Measurements from ENCODE around the gene MYBPC1.
"Not testable (repeated sequence)": the region's sequence is repeated elsewhere in the genome, so short reads cannot be mapped to it uniquely, and the experiment has no call there.

Gene MYBPC1

DNA sequence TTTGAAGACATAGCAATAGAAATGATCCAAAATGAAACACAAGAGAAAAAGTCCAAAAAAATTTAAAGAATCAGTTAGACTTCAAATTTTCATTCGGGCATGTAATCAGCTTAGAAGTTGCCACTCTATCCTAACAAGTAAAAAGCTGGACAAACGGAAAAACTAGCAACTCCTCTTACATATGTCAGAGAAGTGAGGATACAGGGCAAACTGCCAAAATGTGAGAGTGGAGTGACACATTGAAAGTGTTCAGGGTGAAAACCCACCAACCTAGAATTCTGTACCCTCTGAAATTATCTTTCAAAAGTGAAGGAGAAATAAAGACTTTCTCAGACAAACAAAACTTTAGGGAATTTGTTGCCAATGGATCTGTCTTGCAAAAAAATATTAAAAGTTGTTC lies 60.6 kb downstream of the MYBPC1 start:
- DNase-seq: no peak

DNA sequence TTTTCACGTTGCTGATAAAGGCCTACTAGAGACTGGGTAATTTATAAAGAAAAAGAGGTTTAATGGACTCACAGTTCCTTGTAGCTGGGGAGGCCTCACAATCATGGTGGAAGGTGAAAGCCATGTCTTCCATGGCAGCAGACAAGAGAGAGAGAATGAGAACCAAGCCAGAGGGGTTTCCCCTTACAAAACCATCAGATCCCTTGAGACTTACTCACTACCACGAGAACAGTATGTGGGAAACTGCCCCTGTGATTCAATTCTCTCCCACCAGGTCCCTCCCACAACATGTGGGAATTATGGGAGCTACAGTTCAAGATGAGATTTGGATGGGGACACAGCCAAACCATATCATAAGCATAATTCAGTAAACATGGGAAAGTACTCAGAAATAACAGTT lies 65.9 kb downstream of the MYBPC1 start:
- not testable (repeated sequence) for DNase-seq

DNA sequence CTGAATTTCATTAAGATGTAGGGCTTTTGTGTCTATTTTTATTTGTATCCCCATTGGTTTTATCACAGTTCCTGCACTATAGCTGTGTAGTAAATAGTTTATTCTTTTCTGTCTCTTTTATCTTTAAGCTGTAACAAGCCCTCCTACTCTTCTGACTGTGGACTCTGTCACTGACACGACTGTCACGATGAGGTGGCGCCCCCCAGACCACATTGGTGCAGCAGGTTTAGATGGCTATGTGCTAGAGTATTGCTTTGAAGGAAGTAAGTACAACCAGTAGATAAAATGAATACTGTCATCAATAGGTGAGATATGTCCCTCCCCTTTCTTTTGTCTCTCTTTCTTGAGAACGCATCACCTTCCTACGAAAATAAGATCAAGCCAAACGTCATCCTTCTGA lies 68.5 kb downstream of the MYBPC1 start:
- no peak for DNase-seq

DNA sequence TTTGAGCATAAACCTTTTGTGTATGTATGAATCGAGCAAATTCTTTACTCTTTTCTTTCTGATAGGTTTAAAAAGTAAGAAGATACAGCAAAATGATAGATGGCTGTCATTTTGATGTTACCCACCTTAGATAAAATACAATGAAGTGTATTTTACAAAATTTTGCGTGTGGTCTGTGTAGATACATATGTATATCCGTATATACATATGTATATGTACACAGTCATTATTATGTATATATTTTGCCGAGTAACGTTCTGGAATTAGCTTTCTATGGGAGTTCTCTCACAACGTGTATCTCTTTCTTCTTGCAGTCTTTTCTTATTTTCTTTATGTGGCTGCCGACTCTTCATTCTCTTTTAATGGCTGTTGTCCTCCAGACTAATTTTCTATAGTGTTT lies 70.2 kb downstream of the MYBPC1 start:
- no peak for DNase-seq

DNA sequence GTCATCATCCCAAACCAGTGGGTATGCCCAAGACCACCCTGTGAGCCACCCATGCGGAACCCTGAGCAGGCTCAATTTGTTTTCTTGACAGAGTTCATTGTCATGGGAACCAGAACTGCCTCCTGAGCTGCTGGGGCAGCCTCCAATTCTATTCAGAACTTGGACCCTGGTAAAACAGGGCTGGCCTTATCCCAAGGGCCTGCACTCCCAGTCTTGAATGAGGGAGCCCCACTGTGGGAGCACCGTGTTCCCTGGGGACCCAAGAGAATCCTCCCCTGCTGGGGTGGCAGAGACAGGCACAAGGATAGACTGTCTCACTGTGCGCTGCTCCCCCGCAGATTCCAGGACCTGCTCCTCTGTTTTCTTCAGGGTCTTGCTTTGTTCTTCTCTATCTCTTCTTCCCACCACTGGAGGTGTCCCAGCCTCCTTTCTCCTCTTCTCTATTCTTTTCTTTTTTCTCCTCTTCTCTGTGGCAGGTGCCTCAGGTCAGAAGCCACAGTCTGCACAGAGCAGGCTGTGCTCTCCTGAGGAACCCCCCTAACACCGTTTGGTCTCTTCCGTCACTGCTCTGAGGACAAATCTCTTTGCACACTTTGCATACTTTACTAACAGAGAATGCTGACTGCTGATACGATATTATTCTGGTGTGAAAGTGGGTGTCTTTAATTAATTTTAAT lies 71.4 kb downstream of the MYBPC1 start:
- DNase-seq: no peak

DNA sequence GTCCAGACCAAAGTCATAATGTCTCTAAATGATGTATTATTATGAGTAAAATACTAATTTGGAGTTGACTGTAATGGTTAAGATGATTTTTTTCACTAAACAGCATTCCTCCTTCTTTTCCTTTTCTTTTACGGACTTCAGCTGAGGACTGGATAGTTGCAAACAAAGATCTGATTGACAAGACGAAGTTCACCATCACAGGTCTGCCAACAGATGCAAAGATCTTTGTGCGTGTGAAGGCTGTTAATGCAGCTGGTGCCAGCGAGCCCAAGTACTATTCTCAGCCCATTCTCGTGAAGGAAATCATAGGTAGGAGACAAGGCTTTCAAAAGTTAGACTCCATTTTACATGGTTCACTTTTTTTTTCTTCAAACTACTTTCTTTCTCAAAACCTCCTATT lies 72.8 kb downstream of the MYBPC1 start:
- DNase-seq: no peak

DNA sequence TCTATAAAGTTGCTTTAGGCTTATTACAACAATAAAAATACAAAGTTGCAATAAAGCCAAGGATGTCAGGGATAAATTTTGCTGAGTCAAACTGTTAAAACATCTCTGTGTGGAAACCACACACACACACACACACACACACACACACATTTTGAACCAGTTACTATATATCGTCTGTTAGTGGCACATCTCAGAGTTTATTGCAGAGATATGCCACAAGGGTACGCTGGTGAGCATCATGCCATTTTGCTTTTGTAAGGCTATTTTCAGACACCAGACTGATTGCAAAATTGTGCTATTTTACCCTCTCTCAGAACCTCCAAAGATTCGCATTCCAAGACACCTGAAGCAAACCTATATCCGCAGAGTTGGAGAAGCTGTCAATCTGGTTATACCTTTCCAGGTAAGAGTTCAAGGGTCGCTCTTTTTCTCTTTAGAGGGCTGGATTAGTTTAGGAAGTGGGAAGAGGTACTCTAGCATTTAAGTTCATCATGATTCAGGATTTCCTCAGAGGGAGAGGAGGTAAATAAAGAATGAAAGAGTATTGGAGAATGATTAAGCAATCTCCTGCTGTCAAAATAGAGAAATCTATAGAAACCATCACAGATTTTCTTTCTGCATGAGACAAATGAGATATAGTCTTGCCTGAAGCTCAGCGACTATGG lies 75.4 kb downstream of the MYBPC1 start:
- no peak for DNase-seq

DNA sequence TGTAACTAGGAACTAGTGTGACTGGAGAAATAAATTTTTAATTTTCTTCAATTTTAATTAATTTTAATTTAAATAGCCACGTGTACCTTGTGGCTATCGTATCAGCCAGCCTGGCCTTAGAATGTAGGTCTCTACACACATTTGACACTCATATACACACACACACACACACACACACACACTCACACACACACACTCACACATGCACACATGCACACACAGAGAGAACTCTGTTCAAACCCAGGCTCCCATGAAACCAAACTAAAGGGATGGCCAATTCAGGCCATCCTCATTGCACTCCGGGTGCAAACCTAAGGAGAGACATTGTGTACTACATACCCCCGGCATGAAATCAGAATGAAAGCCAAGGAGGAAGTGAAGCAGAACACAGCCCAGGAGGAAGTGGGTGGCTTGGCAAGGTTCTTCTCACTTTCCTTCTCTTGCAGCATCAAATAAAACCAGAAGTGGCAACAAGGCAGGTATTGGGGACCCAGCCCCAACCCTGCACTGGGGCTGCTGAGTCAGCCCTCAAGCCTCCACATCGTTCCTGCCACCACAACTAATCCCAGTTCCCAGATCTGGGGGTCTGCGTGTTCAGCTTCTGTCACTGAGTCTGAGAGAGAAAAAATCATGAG lies 76.5 kb downstream of the MYBPC1 start:
- DNase-seq: no peak

DNA sequence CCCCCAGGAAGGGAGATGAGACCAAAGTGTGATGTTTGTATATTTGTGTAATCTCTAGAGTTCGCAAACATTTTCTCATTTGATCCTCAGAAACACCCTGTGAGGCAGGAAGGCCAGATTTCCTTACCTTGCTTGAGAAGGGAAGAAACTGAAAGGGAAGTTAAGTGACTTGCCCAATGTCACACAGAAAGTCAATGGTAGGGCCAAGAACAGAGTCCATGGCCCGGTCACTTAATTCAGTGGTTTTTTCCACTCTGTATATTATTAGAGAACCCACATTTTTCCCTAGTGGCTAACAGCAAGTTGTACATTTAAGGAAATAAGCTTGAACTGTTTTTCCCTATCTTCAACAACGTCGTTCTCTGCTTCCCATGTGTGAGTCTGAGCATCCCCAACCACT lies 77.1 kb downstream of the MYBPC1 start:
- DNase-seq: no peak

DNA sequence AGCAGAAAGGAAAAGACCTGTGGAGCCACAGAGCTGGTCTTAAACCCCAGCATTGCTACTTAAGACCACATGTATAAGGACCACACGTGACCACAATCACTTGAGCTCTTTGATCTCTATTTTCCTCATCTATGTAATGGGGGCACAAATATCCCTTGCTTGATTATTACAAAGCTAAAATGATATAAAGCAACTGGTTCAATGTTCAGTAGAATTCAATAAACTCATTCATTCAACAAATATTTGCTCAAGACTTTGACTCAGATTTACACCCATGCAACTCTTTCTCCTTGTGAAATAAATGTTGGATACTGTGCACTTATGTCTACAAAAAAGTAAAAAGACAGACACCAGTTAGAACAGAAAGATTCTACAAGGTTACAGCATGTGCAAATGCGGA lies 80.8 kb downstream of the MYBPC1 start:
- DNase-seq: no peak

DNA sequence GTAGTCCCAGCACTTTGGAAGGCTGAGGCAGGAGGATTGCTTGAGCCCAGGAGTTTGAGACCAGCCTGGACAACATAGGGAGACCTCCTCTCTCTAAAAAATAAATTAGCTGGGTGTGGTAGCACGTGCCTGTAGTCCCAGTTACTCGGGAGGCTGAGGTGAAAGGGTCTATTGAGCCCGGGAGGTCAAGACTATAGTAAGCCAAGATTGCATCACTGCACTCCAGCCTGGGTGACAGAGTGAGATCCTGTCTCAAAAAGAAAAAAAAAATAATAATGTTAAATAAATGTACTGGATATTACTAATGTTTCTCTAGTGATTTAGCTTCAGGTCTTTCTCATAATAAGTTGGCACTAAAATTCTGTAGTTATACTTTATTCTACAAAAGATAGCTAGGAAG lies 81.7 kb downstream of the MYBPC1 start:
- not testable (repeated sequence) for DNase-seq

DNA sequence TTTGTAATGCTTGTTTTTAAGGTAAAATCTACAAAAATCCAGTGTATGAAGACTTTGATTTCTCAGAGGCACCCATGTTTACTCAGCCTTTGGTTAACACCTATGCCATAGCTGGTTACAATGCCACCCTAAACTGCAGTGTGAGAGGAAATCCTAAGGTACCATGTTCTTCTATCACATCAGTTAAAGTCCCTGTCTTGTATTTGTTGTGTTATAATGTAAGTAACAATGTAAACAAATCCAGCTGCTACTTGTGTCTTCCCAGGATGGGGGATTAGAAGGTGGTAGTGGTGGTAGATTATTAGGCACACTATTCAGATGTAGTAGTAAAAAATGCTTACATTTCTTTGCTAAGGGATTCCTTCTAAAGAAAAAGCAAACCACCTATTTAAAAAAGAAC lies 83.3 kb downstream of the MYBPC1 start:
- DNase-seq: no peak

DNA sequence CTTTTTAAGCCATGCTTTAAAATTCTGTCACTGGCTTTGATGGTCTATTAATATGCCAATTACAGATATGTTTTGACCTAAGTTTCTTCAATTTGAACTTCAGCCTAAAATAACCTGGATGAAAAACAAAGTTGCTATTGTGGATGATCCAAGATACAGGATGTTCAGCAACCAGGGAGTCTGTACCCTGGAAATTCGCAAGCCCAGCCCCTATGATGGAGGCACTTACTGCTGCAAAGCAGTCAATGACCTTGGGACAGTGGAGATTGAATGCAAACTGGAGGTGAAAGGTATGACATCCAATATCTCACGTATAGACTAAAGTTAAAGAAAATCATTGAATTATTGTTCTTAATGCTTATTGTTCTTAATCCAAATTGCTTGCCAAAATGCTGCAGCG lies 85.5 kb downstream of the MYBPC1 start:
- no peak for DNase-seq

DNA sequence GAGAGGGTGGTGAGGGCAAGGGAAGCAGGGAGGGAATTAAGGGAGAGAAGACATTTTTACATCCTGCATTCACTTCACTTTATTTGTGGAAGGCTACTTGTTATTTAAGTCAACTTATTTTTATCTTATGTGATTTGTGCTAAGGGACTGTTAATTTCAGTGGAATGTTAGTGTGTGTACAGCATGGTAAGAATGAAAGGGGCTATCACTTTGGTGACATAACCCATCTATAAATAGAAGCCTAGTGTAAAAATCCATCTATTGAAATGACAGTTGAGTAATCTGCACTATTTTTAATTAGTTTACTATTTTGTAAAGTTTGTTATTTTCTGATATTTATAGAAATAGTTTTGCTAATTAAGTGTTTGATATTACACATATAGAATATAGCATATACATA lies 85.9 kb downstream of the MYBPC1 start:
- DNase-seq: no peak

DNA sequence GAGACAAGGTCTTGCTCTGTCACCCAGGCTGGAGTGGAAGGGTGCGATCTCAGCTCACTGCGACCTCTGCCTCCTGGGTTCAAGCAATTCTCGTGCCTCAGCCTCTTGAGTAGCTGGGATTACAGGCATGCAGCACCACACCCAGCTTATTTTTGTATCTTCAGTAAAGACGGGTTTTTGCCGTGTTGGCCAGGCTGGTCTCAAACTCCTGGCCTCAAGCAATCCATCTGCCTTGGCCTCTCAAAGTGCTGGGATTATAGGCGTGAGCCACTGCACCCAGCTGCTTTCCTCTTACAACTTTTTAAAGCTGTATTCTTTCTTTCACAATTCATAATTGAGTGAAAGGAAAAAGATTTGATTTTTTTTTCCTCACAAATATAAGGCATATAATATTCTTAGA lies 86.9 kb downstream of the MYBPC1 start:
- not testable (repeated sequence) for DNase-seq

DNA sequence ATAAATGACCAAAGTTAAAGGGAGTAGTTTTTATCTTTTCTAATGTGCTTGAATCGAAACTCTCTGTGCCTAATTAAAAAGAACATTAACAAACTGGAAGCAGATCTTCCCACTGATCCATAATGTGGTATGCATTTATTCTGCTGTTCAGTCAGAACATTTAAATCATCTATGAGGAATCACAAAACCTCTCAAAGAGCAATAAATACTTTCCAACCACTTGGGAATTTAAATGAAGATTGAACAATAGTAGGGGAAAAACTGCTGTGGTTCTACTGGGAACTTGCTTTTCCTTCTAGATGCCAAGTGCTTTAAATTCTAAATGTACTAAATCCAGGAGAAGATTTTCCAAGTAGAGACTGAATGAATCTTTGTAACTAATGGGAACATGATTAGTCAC lies 90.3 kb downstream of the MYBPC1 start:
- DNase-seq: no peak

DNA sequence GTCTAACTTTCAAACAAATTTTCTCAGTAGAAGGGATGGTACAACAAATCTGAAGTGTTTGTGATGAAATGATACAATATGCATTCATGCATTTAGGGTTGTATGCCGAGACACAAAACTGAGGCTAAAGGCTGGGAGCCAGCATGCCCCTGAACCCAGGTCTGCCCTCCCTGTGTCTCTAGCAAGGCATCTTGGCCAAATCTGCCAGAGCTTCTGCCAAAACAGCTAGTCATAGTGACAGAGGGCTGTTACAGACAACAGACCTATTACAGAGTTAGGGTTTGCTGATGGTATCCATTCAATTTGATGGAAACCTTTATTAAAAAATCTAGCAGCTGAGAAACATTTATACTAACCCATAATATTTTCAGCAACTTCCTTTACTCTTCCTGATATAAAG lies 91.4 kb downstream of the MYBPC1 start:
- no peak for DNase-seq

DNA sequence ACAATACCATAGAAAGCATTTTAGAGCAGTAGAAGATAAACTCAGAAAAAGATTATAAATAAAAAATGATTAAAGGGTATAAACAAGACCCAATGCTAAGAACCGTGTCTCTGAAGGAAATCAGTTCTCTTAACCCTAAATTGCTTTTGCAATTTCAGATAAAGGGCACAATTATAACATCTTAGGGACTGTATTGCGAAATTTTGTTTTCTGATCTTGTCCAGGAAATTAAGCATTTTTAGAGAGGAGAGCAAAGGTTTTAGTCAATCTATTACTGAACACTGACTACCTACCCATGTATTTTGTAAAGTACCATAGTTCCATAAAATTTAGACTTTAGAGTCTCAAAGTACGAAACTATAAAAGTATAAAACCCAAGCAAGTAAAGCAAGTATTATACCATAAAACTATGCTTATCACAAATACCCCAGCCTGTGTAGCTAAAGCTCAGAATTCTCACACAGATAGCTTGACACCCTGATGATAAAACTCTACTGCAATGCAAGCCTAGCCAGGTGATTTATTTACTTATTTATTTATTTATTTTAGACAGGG lies 95.8 kb downstream of the MYBPC1 start:
- no peak for DNase-seq

DNA sequence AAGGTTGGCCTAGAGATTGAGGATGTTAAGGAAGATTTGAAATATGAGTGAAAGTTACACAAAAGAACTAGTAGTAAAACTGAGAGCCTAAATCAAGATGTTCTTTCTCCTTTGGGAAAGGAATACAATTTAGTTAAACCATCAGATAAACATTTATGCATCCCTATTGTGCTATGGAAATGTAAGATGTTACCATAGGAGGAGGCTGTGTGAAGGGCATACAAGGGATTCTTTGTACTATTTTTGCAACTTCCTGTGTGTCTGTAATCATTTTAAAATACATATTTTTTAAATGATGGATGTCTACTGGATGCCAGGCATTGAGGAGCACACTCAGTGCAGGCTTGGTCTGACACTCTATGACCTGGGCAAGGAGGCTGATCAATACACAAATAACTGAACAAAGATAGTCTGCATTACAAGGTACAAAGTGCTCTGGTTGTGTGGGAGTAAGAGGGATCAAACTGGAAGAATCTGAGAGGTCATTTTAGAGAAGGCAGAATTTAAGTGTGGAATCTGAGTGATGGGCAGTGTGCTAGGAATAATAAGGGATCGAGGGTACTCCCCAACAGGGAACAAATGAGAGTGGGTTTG lies 96.8 kb downstream of the MYBPC1 start:
- no peak for DNase-seq

DNA sequence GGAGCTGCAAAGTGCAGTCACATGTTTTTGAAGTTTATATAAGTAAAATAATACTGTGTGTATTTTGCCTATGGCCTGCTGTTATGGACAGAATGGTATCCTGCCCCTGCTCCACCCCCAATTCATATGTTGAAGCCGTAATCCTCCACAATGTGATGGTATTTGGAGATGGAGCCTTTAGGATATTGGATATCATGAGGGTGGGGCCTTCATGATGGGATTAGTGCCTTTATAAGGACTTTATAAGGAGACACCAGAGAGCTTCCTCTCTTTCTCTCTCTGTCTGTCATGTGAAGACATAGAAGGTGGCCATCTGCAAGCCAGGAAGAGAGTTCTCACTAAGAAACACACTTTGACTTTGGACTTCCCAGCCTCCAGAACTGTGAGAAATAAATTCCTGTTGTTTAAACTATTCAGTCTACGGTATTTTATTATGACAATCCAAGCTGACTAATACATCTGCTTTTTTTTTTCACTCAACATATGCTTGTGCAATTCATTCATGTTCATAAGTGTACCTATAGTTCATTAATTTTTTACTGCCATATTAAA lies 99.6 kb downstream of the MYBPC1 start:
- DNase-seq: no peak

DNA sequence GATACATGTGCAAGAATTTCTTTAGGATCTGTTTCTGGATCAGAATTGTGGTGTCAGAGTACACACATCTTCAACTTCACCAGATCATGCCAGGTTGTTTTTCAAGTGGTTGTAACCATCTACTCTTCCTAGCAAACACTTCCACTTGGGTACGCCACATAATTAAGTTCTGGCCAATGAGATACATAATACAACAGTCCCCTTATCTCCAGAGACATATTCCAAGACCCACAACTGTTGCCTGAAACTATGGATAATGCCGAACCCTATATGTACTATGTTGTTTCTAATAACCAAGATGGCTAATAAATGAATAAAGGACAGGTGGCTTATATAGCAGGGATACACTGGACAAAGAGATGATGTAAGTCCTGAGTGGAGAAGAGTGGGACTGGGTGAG lies 100.2 kb downstream of the MYBPC1 start:
- no peak for DNase-seq

DNA sequence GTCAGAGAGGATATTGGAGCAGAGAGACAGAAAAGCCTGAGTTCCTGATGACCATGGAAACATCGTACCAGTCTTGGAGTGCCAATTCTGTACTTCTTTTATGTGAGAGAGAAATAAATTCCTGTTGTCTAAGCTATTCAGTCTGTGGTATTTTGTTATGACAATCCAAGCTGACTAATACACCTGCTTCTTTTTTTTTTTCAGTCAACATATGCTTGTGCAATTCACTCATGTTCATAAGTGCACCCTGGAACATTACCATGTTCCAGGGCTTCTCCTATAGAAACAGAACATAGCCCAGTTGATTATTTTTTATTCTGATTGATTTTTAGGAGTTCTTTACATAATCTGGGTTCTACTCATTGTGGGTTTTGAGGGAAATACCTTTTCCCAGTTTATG lies 100.9 kb downstream of the MYBPC1 start:
- DNase-seq: no peak
